Measurements from ENCODE around the gene KNTC1. TPM values are rescaled to one million over a fixed set of nuclear protein-coding genes. Genes with fewer than 3 reads are reported as not detected.

The KNTC1 gene
- total and polyA plus RNA-seq, 2 of the 8 experiments (the other 6 are each of a cell fraction or from before 2014, with no cell fraction given), result 52.7 to 80.2 TPM

GRCh38 chr12:122646517-122647217, 119.6 kb downstream of the KNTC1 start:
- Histone ChIP-seq H2BK20ac (ENCODE audit: low read length) (no peak overlapping the region), H3K4me2 (ENCODE audit: insufficient read depth in 1 of 2, low read depth in 2 of 2, low read length in 2 of 2) (no peak overlapping the region), H3K56ac (replicated peaks; ENCODE audit: insufficient read length, low read depth, low read length) (no peak overlapping the region), H3K36me3 (ENCODE audit: control insufficient read depth in 2 of 4, insufficient read depth in 4 of 4, low read length in 3 of 4) (no peaks in the 10 kb centered on the region), H4K5ac (ENCODE audit: insufficient read length, low read depth, low read length) (no peak overlapping the region), H3K4me1 (replicated peaks in 1 of 4; ENCODE audit: control insufficient read depth in 3 of 4, insufficient read depth in 4 of 4, low read length in 3 of 4) (peaks cover 0 to 7% (median 0%) of the 10 kb centered on the region in 4 experiments; a peak in 4 of 7 replicates), H2BK12ac (ENCODE audit: low read depth, low read length) (no peak overlapping the region), H3K79me1 (ENCODE audit: low read depth, low read length) (no peaks in the 10 kb centered on the region), H2AFZ (ENCODE audit: low read length) (no peak overlapping the region), H3K9ac (replicated peaks in 1 of 4; ENCODE audit: extremely low read depth in 1 of 4, low read depth in 3 of 4, low read length in 3 of 4) (no peak overlapping the region), H3K79me2 (ENCODE audit: control insufficient read depth in 1 of 2, insufficient read depth in 2 of 2, low read length in 2 of 2) (no peaks in the 10 kb centered on the region), H3K23me2 (ENCODE audit: low read depth, low read length) (no peaks in the 10 kb centered on the region), H2BK120ac (replicated peaks; ENCODE audit: low read depth, low read length) (no peak overlapping the region), H3K9me3 (ENCODE audit: insufficient read depth in 2 of 2, low read depth in 1 of 2, low read length in 1 of 2) (no peaks in the 10 kb centered on the region), H3K4me3 (ENCODE audit: extremely low read depth in 1 of 4, insufficient read depth in 2 of 4, low read depth in 3 of 4, low read length in 4 of 4) (no peak overlapping the region), H3K27ac (ENCODE audit: low read depth, low read length) (no peak overlapping the region), H4K91ac (replicated peaks; ENCODE audit: insufficient read length, low read length) (no peak overlapping the region), H2BK5ac (ENCODE audit: low read depth, low read length) (no peak overlapping the region), H3K18ac (ENCODE audit: extremely low read depth, low read length) (no peak overlapping the region), H3K14ac (ENCODE audit: insufficient read length) (no peak overlapping the region), H2BK15ac (ENCODE audit: low read length) (no peak overlapping the region), H3K4ac (replicated peaks; ENCODE audit: insufficient read length, low read depth, low read length) (no peak overlapping the region), H4K8ac (ENCODE audit: extremely low read depth, insufficient read depth, low read length) (no peak overlapping the region), H3K23ac (ENCODE audit: insufficient read length) (no peak overlapping the region), H2AK5ac (ENCODE audit: low read depth, low read length) (no peak overlapping the region), H3K27me3 (replicated peaks in 1 of 4; ENCODE audit: control insufficient read depth in 3 of 4, extremely low read depth in 1 of 4, insufficient read depth in 3 of 4, low read length in 3 of 4) (no peaks in the 10 kb centered on the region), H4K20me1 (replicated peaks in 1 of 2; ENCODE audit: control insufficient read depth in 1 of 2, insufficient read depth in 2 of 2, low read length in 2 of 2) (no peaks in the 10 kb centered on the region)
- CTCF ChIA-PET (ENCODE audit: partially characterized antibody), result interaction anchor here (4.9 kb wide), 1 partner anchor 13 kb away, joined by 16 read pairs; no protein-coding TSS in a partner anchor
- no peak for TF ChIP-seq SP1 (IDR thresholded peaks at IDR 0.05; ENCODE audit: low read depth, low read length)
- TF ChIP-seq TAF7 (optimal IDR thresholded peaks at IDR 0.05; ENCODE audit: borderline replicate concordance, low read depth, low read length), result no peak
- no peak for TF ChIP-seq USF2 (IDR thresholded peaks at IDR 0.05; ENCODE audit: low read length)
- no peak for TF ChIP-seq HDAC6 (IDR thresholded peaks at IDR 0.05; ENCODE audit: low read depth, low read length)
- DNase-seq (ENCODE audit: low read depth in 1 of 2, low spot score in 2 of 2), result no peak
- WGBS, 2 experiments (ENCODE audit: extremely low coverage in 1 of 2, insufficient coverage in 1 of 2, insufficient read length in 1 of 2, insufficient replicate concordance in 2 of 2, low coverage in 1 of 2, low lambda C conversion rate in 2 of 2, missing lambda C conversion rate in 1 of 2), result 84% methylated on average over 8 of the region's 8 CpGs; no CpG with 5 or more reads in 1 of the 2 experiments
- POLR2A ChIA-PET (ENCODE audit: partially characterized antibody), result interaction anchor here (0.9 to 1.9 kb wide), 2 partner anchors 8 to 120 kb away, joined by 3 to 4 read pairs; partner anchors contain the start of genes KNTC1 and RSRC2
- FAIRE-seq, result no peak
